ENCODE data around the gene B4GALT5. TPM values are rescaled to one million over a fixed set of nuclear protein-coding genes. Genes with fewer than 3 reads are reported as not detected.
A peak's percentile ranks its signal among the peaks of the same experiment; 100 is the strongest.

B4GALT5 gene
- total and polyA plus RNA-seq, 2 donors from 2014 or later: 21.4 to 73.3 TPM

DNA sequence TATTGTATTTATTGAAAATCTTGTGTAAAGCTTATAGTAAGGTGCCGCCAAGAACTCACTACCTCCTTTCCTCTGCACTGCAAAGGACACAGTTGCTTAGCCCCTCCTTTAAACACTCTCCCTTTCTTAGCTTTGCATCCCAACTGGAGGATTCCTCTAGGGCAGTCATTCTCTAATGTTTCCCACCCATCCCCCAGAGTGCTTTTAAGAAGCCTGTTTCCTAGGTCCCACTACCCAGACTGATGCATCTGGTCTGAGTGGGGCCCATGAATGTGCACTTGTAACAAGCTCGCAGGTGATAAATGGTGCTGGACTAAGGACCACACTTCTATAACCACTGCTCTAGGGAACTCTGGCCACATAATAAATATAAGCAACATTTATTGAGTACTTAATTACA, 55.2 kb downstream of the B4GALT5 start:
- Histone ChIP-seq H3K4me3 (ENCODE audit: low read length in 3 of 3) (no peak overlapping the region), H3K9ac (ENCODE audit: low read length in 3 of 3) (no peak overlapping the region), H3K36me3 (ENCODE audit: control insufficient read depth in 2 of 3, insufficient read depth in 3 of 3, low read length in 3 of 3) (peaks cover 0 to 11% (median 10%) of the 10 kb centered on the region in 3 donors), H3K27ac (ENCODE audit: low read depth in 2 of 2, low read length in 2 of 2) (no peak overlapping the region), H3K27me3 (ENCODE audit: control insufficient read depth, insufficient read depth, low read length) (no peaks in the 10 kb centered on the region), H3K9me3 (ENCODE audit: control insufficient read depth in 2 of 3, insufficient read depth in 1 of 3, low read length in 3 of 3) (no peaks in the 10 kb centered on the region), H3K4me1 (ENCODE audit: control insufficient read depth in 2 of 3, insufficient read depth in 2 of 3, low read depth in 1 of 3, low read length in 3 of 3) (peaks cover 4 to 40% (median 14%) of the 10 kb centered on the region in 3 donors)
- DNase-seq: peak in 1 of 5 donors; percentile 46
- intact Hi-C loops (cut with DNase I): no loop called here
- no peak for FAIRE-seq
- TF ChIP-seq, protein P1, sequence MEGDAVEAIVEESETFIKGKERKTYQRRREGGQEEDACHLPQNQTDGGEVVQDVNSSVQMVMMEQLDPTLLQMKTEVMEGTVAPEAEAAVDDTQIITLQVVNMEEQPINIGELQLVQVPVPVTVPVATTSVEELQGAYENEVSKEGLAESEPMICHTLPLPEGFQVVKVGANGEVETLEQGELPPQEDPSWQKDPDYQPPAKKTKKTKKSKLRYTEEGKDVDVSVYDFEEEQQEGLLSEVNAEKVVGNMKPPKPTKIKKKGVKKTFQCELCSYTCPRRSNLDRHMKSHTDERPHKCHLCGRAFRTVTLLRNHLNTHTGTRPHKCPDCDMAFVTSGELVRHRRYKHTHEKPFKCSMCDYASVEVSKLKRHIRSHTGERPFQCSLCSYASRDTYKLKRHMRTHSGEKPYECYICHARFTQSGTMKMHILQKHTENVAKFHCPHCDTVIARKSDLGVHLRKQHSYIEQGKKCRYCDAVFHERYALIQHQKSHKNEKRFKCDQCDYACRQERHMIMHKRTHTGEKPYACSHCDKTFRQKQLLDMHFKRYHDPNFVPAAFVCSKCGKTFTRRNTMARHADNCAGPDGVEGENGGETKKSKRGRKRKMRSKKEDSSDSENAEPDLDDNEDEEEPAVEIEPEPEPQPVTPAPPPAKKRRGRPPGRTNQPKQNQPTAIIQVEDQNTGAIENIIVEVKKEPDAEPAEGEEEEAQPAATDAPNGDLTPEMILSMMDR (IDR thresholded peaks at IDR 0.05; ENCODE audit: borderline replicate concordance, extremely low read depth, insufficient read depth): no peak

DNA sequence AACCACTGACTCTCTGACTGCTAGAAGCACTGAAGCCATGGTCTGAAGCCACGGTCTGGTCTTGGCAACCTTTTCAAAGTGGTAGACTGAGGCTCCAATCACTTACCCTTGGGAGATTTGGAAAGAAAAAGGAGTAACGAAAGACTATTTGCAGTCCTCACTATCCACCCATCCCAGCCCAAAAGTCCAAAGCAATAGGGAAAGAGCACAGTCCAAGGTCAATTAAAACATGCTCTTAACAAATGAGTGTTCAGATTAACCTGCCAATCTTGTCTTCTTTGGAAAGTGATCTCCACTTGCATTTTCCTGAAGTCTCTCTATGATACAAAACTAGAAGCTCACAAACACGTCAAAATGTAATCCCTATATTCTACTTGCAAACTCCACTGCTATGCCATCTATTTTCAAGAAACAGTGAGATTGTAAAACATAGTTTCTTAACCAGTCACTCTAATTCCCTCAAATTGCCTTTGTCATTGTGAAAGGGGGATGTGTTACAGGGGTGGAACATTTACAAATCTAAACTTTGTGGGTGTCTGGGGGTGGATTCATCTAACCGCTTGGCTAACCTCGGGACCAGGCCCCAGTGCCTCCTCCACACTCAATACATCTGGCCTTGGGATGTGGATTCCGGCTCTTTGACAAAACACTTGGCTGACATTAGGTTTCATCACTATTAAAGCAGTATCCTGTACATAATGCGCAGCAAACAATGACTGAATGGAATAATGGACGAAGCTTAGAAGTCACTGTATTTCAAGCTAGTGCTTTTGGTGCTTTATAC, 56.4 kb downstream of the B4GALT5 start:
- peaks cover 4 to 34% (median 14%) of the 10 kb centered on the region in 3 donors for H3K4me1 ChIP-seq (ENCODE audit: control insufficient read depth in 2 of 3, insufficient read depth in 2 of 3, low read depth in 1 of 3, low read length in 3 of 3)
- TF ChIP-seq, protein P1 (IDR thresholded peaks at IDR 0.05; ENCODE audit: borderline replicate concordance, extremely low read depth, insufficient read depth): no peak
- FAIRE-seq: no peak
- H3K36me3 ChIP-seq (ENCODE audit: control insufficient read depth in 2 of 3, insufficient read depth in 3 of 3, low read length in 3 of 3): peaks cover 0 to 22% (median 21%) of the 10 kb centered on the region in 3 donors
- H3K9ac ChIP-seq (ENCODE audit: low read length in 3 of 3): no peak overlapping the region
- no peaks in the 10 kb centered on the region for H3K27me3 ChIP-seq (ENCODE audit: control insufficient read depth, insufficient read depth, low read length)
- peak overlapping the region in 1 of 2 donors; percentile 23 for H3K27ac ChIP-seq (ENCODE audit: low read depth in 2 of 2, low read length in 2 of 2)
- intact Hi-C loops (cut with DNase I): no loop called here
- no peak overlapping the region for H3K4me3 ChIP-seq (ENCODE audit: low read length in 3 of 3)
- H3K9me3 ChIP-seq (ENCODE audit: control insufficient read depth in 2 of 3, insufficient read depth in 1 of 3, low read length in 3 of 3): no peaks in the 10 kb centered on the region
- no peak for DNase-seq

DNA sequence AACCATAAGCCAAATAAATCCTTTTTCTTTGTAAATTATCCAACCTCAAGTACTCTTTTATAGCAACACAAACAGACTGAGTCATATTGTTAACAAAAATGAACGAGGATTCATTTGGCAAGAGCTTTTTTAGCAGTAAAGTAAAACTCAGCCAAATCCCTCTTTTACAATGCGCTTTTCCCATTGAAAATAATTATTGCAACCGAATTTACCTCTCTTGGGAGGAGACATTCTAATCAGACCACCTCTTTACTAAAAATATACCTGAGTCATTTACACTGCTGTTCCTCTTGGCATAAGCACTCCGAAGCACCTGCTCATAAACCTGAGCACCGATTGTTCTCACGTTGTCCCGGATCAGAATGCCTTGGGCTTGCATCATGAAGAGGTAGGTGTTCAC, 57.4 kb downstream of the B4GALT5 start:
- H3K4me1 ChIP-seq (ENCODE audit: control insufficient read depth in 2 of 3, insufficient read depth in 2 of 3, low read depth in 1 of 3, low read length in 3 of 3): peaks cover 4 to 30% (median 9%) of the 10 kb centered on the region in 3 donors
- intact Hi-C loops (cut with DNase I): no loop called here
- peak overlapping the region in 1 of 2 donors; percentile 3 for H3K27ac ChIP-seq (ENCODE audit: low read depth in 2 of 2, low read length in 2 of 2)
- H3K27me3 ChIP-seq (ENCODE audit: control insufficient read depth, insufficient read depth, low read length): no peaks in the 10 kb centered on the region
- DNase-seq: no peak
- TF ChIP-seq, protein P1 (IDR thresholded peaks at IDR 0.05; ENCODE audit: borderline replicate concordance, extremely low read depth, insufficient read depth): no peak
- H3K36me3 ChIP-seq (ENCODE audit: control insufficient read depth in 2 of 3, insufficient read depth in 3 of 3, low read length in 3 of 3): peaks cover 0 to 22% (median 22%) of the 10 kb centered on the region in 3 donors
- H3K9me3 ChIP-seq (ENCODE audit: control insufficient read depth in 2 of 3, insufficient read depth in 1 of 3, low read length in 3 of 3): no peaks in the 10 kb centered on the region
- no peak overlapping the region for H3K4me3 ChIP-seq (ENCODE audit: low read length in 3 of 3)
- FAIRE-seq: no peak
- no peak overlapping the region for H3K9ac ChIP-seq (ENCODE audit: low read length in 3 of 3)
